Natural killer cell (primary cell): ENCODE data around the gene ARHGAP40. TPM values are rescaled to one million over a fixed set of nuclear protein-coding genes. Genes with fewer than 3 reads are reported as not detected.

Experiments used
- ATAC-seq, 3 donors: fragments of 150-1000 bp in 2 of 3; fragments of 200-7000 bp in 1 of 3; cut with Tn5 transposase; 1 replicate in 1 of 3; 2 replicates in 2 of 3; pipeline ENCODE4 v1.10.0; 2021; ENCODE audit warnings: mild to moderate bottlenecking in 2 of 3, moderate library complexity in 2 of 3
- DNase-seq, 2 donors: peaks; one replicate each; pipeline versions ENCODE4 v3.0.0 to v3.0.0-alpha.2; 2013 to 2021; ENCODE audit warnings: mixed read lengths in 1 of 2
- H3K27ac ChIP-seq: one replicate; pipeline ENCODE4 v1.5.1; 2013; ENCODE audit warnings: mild to moderate bottlenecking, low read length
- H3K27me3 ChIP-seq: one replicate; pipeline ENCODE4 v1.6.1; 2013; ENCODE audit warnings: low read length; ENCODE audit not compliant: control insufficient read depth, insufficient read depth
- H3K36me3 ChIP-seq: one replicate; pipeline ENCODE4 v1.6.1; 2013; ENCODE audit warnings: low read length; ENCODE audit not compliant: control insufficient read depth, insufficient read depth
- H3K4me1 ChIP-seq: one replicate; pipeline ENCODE4 v1.6.1; 2013; ENCODE audit warnings: low read length; ENCODE audit not compliant: control insufficient read depth, insufficient read depth
- H3K4me3 ChIP-seq: one replicate; pipeline ENCODE4 v1.5.1; 2013; ENCODE audit warnings: low read length
- H3K9me3 ChIP-seq: one replicate; pipeline ENCODE4 v1.6.1; 2013; ENCODE audit warnings: low read length; ENCODE audit not compliant: control insufficient read depth, insufficient read depth
- H3K27ac Mint-ChIP-seq, 2 donors: one replicate each; pipeline ENCODE4 v1.8.0; 2022; ENCODE audit warnings: mild to moderate bottlenecking in 2 of 2, mixed read lengths in 2 of 2, moderate library complexity in 1 of 2
- H3K27me3 Mint-ChIP-seq, 2 donors: one replicate each; pipeline ENCODE4 v1.8.0; 2022; ENCODE audit warnings: low read depth in 2 of 2, mixed read lengths in 2 of 2
- H3K36me3 Mint-ChIP-seq: one replicate; pipeline ENCODE4 v1.8.0; 2022; ENCODE audit warnings: mixed read lengths
- H3K4me1 Mint-ChIP-seq, 2 donors: one replicate each; pipeline ENCODE4 v1.8.0; 2022; ENCODE audit warnings: mixed read lengths in 2 of 2
- H3K4me3 Mint-ChIP-seq: one replicate; pipeline ENCODE4 v1.8.0; 2022; ENCODE audit warnings: mild to moderate bottlenecking, moderate library complexity, mixed read lengths
- H3K9me3 Mint-ChIP-seq, 2 donors: one replicate each; pipeline ENCODE4 v1.8.0; 2022; ENCODE audit warnings: mixed read lengths in 2 of 2
- CTCF ChIP-seq: fragments of 200-600 bp; IDR thresholded peaks from one replicate; pipeline ENCODE4 v1.8.0; 2022; ENCODE audit warnings: antibody characterized with exemption
- WGBS: methylation state at CpG from one replicate; pipeline ENCODE4 v1.1.7; 2013; ENCODE audit warnings: missing lambda C conversion rate; ENCODE audit not compliant: insufficient coverage; 5-methylcytosine and 5-hydroxymethylcytosine counted together
- intact Hi-C: fragments of 100-400 bp; cut with micrococcal nuclease; formaldehyde crosslinking; loops from one replicate; pipeline ENCODE4 v1.14.2; 2022
- total RNA-seq, 4 donors: library from RNA; stranded (reverse); fragments of 120-200 nt in 1 of 4; gene quantifications; one replicate each; pipeline versions ENCODE4 v1.2.3 to v1.2.4, GENCODE V29; 2013 to 2022

Gene ARHGAP40
- total RNA-seq, 3 donors from 2014 or later (not counting 1 experiment from before 2014, with no cell fraction given): not detected

- H3K27ac Mint-ChIP-seq: no peak overlapping the region
- DNase-seq: no peak
- WGBS: 72% methylated on average over 6 of the region's 6 CpGs
- ATAC-seq: no peak
- peaks cover 6% of the 10 kb centered on the region for H3K27me3 ChIP-seq
- no peaks in the 10 kb centered on the region for H3K36me3 ChIP-seq
- H3K4me1 ChIP-seq: no peaks in the 10 kb centered on the region
- H3K27me3 Mint-ChIP-seq: peaks cover 24 to 52% of the 10 kb centered on the region in 2 donors
- no peaks in the 10 kb centered on the region for H3K9me3 Mint-ChIP-seq
- no peak overlapping the region for H3K27ac ChIP-seq
- intact Hi-C loops: no loop called here
- no peaks in the 10 kb centered on the region for H3K36me3 Mint-ChIP-seq
- H3K4me1 Mint-ChIP-seq: no peaks in the 10 kb centered on the region
- no peak for TF ChIP-seq CTCF
- H3K4me3 ChIP-seq: no peak overlapping the region
- no peaks in the 10 kb centered on the region for H3K9me3 ChIP-seq
- no peak overlapping the region for H3K4me3 Mint-ChIP-seq
These were observed 65.9 kb downstream of the ARHGAP40 start for GRCh38 chr20:38667417-38667956.

GRCh38 chr20:38669688-38670087 is 68.1 kb downstream of the ARHGAP40 start:
- DNase-seq: no peak
- intact Hi-C loops: no loop called here
- no peaks in the 10 kb centered on the region for H3K36me3 Mint-ChIP-seq
- no peak overlapping the region for H3K4me3 Mint-ChIP-seq
- no peaks in the 10 kb centered on the region for H3K9me3 Mint-ChIP-seq
- Histone ChIP-seq H3K36me3 (no peaks in the 10 kb centered on the region), H3K9me3 (no peaks in the 10 kb centered on the region), H3K27ac (no peak overlapping the region), H3K4me3 (no peak overlapping the region), H3K27me3 (peaks cover 10% of the 10 kb centered on the region), H3K4me1 (peaks cover 15% of the 10 kb centered on the region)
- ATAC-seq: no peak
- no peak overlapping the region for H3K27ac Mint-ChIP-seq
- no peak for TF ChIP-seq CTCF
- peaks cover 5 to 15% of the 10 kb centered on the region in 2 donors for H3K4me1 Mint-ChIP-seq
- H3K27me3 Mint-ChIP-seq: peaks cover 19 to 38% of the 10 kb centered on the region in 2 donors

- Mint-ChIP-seq H3K27me3 (peaks cover 19 to 27% of the 10 kb centered on the region in 2 donors), H3K4me3 (no peak overlapping the region), H3K4me1 (peaks cover 5 to 17% of the 10 kb centered on the region in 2 donors), H3K36me3 (no peaks in the 10 kb centered on the region), H3K27ac (no peak overlapping the region), H3K9me3 (no peaks in the 10 kb centered on the region)
- Histone ChIP-seq H3K27me3 (peaks cover 10% of the 10 kb centered on the region), H3K9me3 (no peaks in the 10 kb centered on the region), H3K4me3 (no peak overlapping the region), H3K36me3 (no peaks in the 10 kb centered on the region), H3K27ac (no peak overlapping the region), H3K4me1 (peaks cover 16% of the 10 kb centered on the region)
- TF ChIP-seq CTCF: no peak
- ATAC-seq (no peak), DNase-seq (no peak)
- intact Hi-C loops: no loop called here
- WGBS: 66% methylated on average over 3 of the region's 3 CpGs
These were observed 69.2 kb downstream of the ARHGAP40 start for GRCh38 chr20:38670786-38671185.

GRCh38 chr20:38671186-38671585 is 69.6 kb downstream of the ARHGAP40 start:
- WGBS: 50% methylated on average over 5 of the region's 6 CpGs
- H3K9me3 ChIP-seq: no peaks in the 10 kb centered on the region
- Mint-ChIP-seq H3K9me3 (no peaks in the 10 kb centered on the region), H3K27me3 (peaks cover 19 to 23% of the 10 kb centered on the region in 2 donors), H3K4me1 (peaks cover 5 to 17% of the 10 kb centered on the region in 2 donors), H3K27ac (no peak overlapping the region), H3K36me3 (no peaks in the 10 kb centered on the region), H3K4me3 (no peak overlapping the region)
- intact Hi-C loops: no loop called here
- H3K4me3 ChIP-seq: no peak overlapping the region
- no peak for DNase-seq
- peaks cover 10% of the 10 kb centered on the region for H3K27me3 ChIP-seq
- H3K36me3 ChIP-seq: no peaks in the 10 kb centered on the region
- TF ChIP-seq CTCF: no peak
- H3K27ac ChIP-seq: no peak overlapping the region
- no peak for ATAC-seq
- H3K4me1 ChIP-seq: peaks cover 16% of the 10 kb centered on the region
